OCI-LY7 (cell line): ENCODE results near the gene CLEC12A.

ENCODE experiments used
- EZH2phosphoT487 ChIP-seq: fragments of 200-600 bp; sonication (generic); IDR thresholded peaks from 2 replicates; pipeline ENCODE4 v1.6.1; 2018; ENCODE audit warnings: low read depth, borderline replicate concordance, mild to moderate bottlenecking, mixed run types, antibody characterized with exemption, low read length, moderate library complexity, mixed read lengths
- TF ChIP-seq, protein P1 (sequence below): fragments of 200-600 bp; sonication (generic); conservative IDR thresholded peaks from 2 replicates; pipeline ENCODE4 v1.5.1; 2014; ENCODE audit warnings: mild to moderate bottlenecking, antibody characterized with exemption, low read length, moderate library complexity, mixed read lengths

DNA sequence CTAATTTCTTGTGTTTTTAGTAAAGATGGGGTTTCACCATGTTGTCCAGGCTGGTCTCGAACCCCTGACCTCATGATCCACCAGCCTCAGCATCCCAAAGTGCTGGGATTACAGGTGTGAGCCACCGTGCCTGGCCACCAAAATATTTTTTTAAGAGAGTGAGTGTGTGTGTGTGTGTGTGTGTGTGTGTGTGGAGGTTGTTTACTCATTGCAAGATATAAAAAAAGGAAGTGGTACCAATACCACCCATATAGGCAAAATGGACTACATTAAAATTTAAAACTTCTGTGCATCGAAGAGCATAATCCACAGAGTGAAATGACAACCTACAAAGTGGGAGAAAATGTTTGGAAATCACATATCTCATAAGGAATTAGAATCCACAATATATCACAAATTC, 23.5 kb upstream of the CLEC12A start:
- no peak for TF ChIP-seq EZH2phosphoT487
- TF ChIP-seq, protein P1, sequence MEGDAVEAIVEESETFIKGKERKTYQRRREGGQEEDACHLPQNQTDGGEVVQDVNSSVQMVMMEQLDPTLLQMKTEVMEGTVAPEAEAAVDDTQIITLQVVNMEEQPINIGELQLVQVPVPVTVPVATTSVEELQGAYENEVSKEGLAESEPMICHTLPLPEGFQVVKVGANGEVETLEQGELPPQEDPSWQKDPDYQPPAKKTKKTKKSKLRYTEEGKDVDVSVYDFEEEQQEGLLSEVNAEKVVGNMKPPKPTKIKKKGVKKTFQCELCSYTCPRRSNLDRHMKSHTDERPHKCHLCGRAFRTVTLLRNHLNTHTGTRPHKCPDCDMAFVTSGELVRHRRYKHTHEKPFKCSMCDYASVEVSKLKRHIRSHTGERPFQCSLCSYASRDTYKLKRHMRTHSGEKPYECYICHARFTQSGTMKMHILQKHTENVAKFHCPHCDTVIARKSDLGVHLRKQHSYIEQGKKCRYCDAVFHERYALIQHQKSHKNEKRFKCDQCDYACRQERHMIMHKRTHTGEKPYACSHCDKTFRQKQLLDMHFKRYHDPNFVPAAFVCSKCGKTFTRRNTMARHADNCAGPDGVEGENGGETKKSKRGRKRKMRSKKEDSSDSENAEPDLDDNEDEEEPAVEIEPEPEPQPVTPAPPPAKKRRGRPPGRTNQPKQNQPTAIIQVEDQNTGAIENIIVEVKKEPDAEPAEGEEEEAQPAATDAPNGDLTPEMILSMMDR: no peak
